ENCODE data around the gene HLA-G. TPM values are rescaled to one million over a fixed set of nuclear protein-coding genes. Genes with fewer than 3 reads are reported as not detected.

HLA-G gene
- total and polyA plus RNA-seq, 9 of the 15 experiments (the other 6 are each of a cell fraction or from before 2014, with no cell fraction given), result 0.13 TPM; not detected in 8

GRCh38 chr6:29811377-29811776, 16.2 kb upstream of the HLA-G start:
- Histone ChIP-seq H3K36me3 (ENCODE audit: control insufficient read depth, insufficient read depth, low read length) (no peaks in the 10 kb centered on the region), H3K9me3 (replicated peaks; ENCODE audit: control insufficient read depth, insufficient read depth, low read depth, low read length) (no peaks in the 10 kb centered on the region), H3K79me2 (ENCODE audit: control insufficient read depth, insufficient read depth, low read length) (no peaks in the 10 kb centered on the region), H4K20me1 (replicated peaks; ENCODE audit: control insufficient read depth, insufficient read depth, low read length) (no peaks in the 10 kb centered on the region), H2AFZ (ENCODE audit: low read depth, low read length) (no peak overlapping the region), H3K4me1 (replicated peaks in 1 of 2; ENCODE audit: control insufficient read depth in 2 of 2, insufficient read depth in 2 of 2, low read length in 2 of 2) (peaks cover 14 to 27% of the 10 kb centered on the region in 2 experiments; a peak in 4 of 5 replicates), H3K4me2 (ENCODE audit: insufficient read depth, low read length) (no peak overlapping the region), H3K9ac (ENCODE audit: insufficient read depth in 1 of 2, low read depth in 2 of 2, low read length in 2 of 2) (no peak overlapping the region; a peak in 1 of 4 replicates), H3K27me3 (ENCODE audit: control insufficient read depth in 2 of 2, insufficient read depth in 2 of 2, low read length in 2 of 2) (peaks cover 0 to 8% of the 10 kb centered on the region in 2 experiments; a peak in 3 of 5 replicates), H3K4me3 (no peak overlapping the region), H3K27ac (ENCODE audit: extremely low read depth, low read depth, low read length) (no peak overlapping the region), H3K9me1 (ENCODE audit: control insufficient read depth, insufficient read depth, low read length) (no peaks in the 10 kb centered on the region)
- intact Hi-C loops (cut with micrococcal nuclease) (no loop called here), in situ Hi-C loops (cut with MboI) (no loop called here)
- 0% methylated on average over 1 of the region's 1 CpG for WGBS (ENCODE audit: insufficient coverage, low coverage, missing lambda C conversion rate)
- TF ChIP-seq U2AF2 (optimal IDR thresholded peaks at IDR 0.05; ENCODE audit: low read depth, low read length) (no peak), ZNF444 (CRISPR knock-in tag; IDR thresholded peaks at IDR 0.05) (no peak)
- POLR2A ChIA-PET, result interaction anchor here (0.6 to 1.0 kb wide), 2 partner anchors 12 to 178 kb away, joined by 3 to 4 read pairs; partner anchors contain the start of gene GABBR1
- CTCF ChIA-PET (ENCODE audit: low intra/inter-chr PET ratio), result no interaction called here
- BruUV-seq (replicated peaks), result no TSS peak
- DNase-seq (ENCODE audit: extremely low read depth in 1 of 4, low spot score in 3 of 4) (no peak), ATAC-seq (no peak), FAIRE-seq (no peak)

GRCh38 chr6:29813066-29813465, 14.6 kb upstream of the HLA-G start:
- Histone ChIP-seq H3K4me3 (no peak overlapping the region), H3K4me2 (ENCODE audit: insufficient read depth, low read length) (no peak overlapping the region), H2AFZ (ENCODE audit: low read depth, low read length) (peak overlapping the region; percentile 90), H4K20me1 (replicated peaks; ENCODE audit: control insufficient read depth, insufficient read depth, low read length) (no peaks in the 10 kb centered on the region), H3K27me3 (ENCODE audit: control insufficient read depth in 2 of 2, insufficient read depth in 2 of 2, low read length in 2 of 2) (no peaks in the 10 kb centered on the region; a peak in 2 of 5 replicates), H3K9me3 (replicated peaks; ENCODE audit: control insufficient read depth, insufficient read depth, low read depth, low read length) (no peaks in the 10 kb centered on the region), H3K9me1 (ENCODE audit: control insufficient read depth, insufficient read depth, low read length) (no peaks in the 10 kb centered on the region), H3K79me2 (ENCODE audit: control insufficient read depth, insufficient read depth, low read length) (no peaks in the 10 kb centered on the region), H3K27ac (ENCODE audit: extremely low read depth, low read depth, low read length) (no peak overlapping the region), H3K4me1 (replicated peaks in 1 of 2; ENCODE audit: control insufficient read depth in 2 of 2, insufficient read depth in 2 of 2, low read length in 2 of 2) (peaks cover 14 to 27% of the 10 kb centered on the region in 2 experiments; a peak in 4 of 5 replicates), H3K36me3 (ENCODE audit: control insufficient read depth, insufficient read depth, low read length) (no peaks in the 10 kb centered on the region), H3K9ac (ENCODE audit: insufficient read depth in 1 of 2, low read depth in 2 of 2, low read length in 2 of 2) (peak overlapping the region in 1 of 2 experiments; percentile 10; a peak in 2 of 4 replicates)
- intact Hi-C loops (cut with micrococcal nuclease) (no loop called here), in situ Hi-C loops (cut with MboI) (no loop called here)
- ChIA-PET CTCF (ENCODE audit: low intra/inter-chr PET ratio) (no interaction called here), POLR2A (interaction anchor here (0.6 kb wide), 1 partner anchor 154 kb away, joined by 3 read pairs; no protein-coding TSS in a partner anchor)
- DNase-seq (ENCODE audit: extremely low read depth in 1 of 4, low spot score in 3 of 4), result no peak
- ATAC-seq, result peak; percentile 17; the same call in 2 of the 3 replicates
- 27% methylated on average over 1 of the region's 1 CpG for WGBS (ENCODE audit: insufficient coverage, low coverage, missing lambda C conversion rate)
- FAIRE-seq, result no peak
- no TSS peak for BruUV-seq (replicated peaks)
- no peak for TF ChIP-seq ZNF146 (CRISPR knock-in tag; IDR thresholded peaks at IDR 0.05; ENCODE audit: unreplicated experiment)
- TF ChIP-seq MGA (IDR thresholded peaks at IDR 0.05), result no peak
